ENCODE data around the gene PDXP.
A peak's percentile ranks its signal among the peaks of the same experiment; 100 is the strongest.
"Not testable (repeated sequence)": the region's sequence is repeated elsewhere in the genome, so short reads cannot be mapped to it uniquely, and the experiment has no call there.

PDXP gene

DNA sequence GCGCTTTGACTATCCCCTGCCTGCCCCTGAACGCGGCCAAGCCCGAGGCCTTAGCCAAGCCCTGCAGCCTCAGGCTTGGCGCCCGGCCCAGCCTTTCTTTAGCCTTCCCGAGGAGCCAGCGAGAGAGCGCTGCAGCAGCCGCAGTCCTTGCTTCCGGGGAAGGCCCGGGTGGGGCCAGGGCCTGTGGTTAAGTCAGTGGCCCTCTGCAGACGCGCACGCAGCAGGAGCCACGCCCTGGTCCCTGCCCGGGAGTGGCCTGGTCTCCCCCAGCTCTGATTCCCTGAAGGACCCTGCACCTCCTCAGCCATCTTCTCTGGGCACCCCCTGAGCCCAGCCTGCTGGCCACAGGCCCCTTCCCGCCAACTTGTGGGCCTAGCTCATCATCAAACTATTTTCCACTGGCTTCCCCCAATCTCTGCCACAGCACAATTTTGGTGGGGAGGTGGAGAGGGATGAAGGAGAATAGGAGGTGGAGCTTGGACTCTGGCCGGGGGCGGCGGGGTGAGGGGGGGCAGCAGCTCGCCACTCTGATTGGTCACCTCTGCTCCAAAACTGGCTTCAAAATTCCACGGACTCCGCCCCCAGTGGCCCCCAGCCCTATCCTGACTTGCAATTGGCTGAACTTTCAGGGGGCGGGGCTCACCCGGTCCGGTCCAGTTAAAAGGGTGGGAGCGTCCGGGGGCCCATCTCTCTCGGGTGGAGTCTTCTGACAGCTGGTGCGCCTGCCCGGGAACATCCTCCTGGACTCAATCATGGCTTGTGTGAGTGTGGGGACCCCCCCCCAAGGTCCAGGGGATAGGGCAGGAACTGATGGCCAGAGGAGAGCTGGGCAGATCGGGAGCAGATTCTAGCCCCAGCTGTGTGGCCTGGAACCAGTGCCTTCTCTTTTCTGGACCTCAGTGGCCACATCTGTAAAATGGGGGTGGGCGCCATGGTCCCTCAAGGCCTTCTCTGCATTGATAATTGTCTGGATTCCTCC, 16.7 kb downstream of the PDXP start, which contains the start of gene LGALS1:
Gene LGALS1 (plus strand): TSS at position 686 of the 979 bp plus-strand sequence. CDS start 67 bp downstream, at position 753.
- peak; percentile 65 for DNase-seq (ENCODE audit: low spot score)

DNA sequence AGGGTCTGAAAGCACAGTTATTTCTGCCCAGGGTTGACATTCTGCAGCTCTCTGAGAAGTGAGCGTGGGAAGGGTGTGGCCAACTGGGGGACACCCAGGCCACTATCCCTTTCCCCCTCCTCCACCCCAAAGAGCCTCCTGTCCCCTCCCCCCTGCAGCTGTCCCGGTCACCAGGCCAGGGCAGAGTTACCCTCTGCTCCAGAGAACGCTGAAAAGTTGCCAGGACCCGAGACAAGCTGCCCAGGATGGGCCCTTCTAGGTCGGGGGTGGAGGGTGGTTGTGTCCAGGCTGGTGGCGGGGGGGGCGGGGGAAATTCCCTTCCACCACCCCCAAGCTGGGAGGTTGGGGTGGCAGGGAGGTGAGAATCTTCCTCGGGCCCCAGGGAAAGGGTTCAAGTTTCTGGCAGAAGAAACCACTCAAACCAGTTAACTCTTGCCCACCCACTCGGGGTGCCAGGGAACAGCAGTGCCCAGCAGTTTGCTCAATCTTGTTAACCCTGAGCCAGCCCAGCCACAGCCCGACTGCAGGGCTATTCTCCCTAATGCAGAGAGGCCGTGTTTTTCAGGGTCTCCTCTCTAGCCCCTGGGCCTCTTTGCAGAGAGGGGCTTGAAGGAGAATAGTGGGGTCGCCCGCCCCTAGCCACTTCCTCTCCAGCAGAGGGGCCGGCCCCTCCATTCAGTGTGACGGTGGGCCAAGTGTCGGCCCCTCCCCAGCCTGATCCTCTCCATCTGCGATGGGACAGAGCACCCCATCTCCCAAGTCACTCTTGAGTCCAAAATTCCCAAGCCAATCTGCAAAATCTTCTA, 17.6 kb downstream of the PDXP start:
- peak; percentile 22 for DNase-seq (ENCODE audit: low spot score)

DNA sequence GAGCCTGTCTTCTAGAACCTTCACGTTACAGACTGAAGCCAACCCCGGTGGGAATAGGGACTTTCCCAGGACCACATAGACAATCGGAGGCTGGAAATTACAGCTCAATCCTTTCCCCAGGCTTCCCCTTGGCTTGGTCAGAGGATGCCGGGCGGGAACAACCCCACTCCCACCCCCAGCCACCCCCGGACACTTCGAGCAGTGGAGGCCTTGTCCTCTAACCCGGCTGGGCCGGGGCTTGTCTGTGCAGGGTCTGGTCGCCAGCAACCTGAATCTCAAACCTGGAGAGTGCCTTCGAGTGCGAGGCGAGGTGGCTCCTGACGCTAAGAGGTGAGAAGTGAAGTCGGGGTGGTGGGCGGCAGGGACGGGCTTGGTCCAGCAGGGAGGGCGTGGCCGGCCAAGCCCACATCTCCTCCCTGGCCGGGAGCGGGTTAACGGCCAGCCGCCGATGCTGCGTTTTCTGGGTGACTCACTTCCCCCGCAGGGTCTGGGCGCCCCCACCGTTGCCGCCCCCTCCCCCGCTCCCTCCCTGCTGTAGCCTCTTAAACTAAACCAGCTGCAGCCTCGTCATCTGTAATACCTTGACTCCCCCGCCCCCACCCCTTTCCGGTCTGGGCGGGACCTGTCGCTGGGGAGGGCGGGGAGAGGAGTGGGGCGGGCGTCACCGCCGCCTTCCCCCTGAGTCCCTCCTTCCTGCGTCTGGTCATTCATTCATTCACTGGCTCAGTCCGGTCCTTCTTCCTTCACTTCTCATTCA, 18.4 kb downstream of the PDXP start:
- peak; percentile 95 for DNase-seq (ENCODE audit: low spot score)

DNA sequence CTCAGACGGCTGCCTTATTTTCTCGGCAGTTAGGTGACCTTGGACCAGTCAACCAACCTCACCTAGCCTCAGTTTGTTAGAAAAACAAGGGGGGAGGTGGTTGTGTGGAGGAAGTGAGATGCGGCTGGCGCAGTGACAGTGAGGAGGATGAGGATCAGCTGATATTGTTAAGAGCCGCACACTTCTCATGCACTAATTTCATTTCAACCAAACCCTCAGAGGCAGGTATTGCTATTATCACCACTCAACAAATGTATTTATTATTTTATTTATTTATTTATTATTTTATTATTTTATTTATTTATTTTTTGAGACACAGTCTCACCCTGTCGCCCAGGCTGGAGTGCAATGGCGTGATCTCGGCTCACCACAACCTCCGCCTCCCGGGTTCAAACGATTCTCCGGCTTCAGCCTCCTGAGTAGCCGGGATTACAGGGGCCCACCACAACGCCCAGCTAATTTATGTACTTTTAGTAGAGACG, 19.0 kb downstream of the PDXP start:
- DNase-seq (ENCODE audit: low spot score), result no peak

DNA sequence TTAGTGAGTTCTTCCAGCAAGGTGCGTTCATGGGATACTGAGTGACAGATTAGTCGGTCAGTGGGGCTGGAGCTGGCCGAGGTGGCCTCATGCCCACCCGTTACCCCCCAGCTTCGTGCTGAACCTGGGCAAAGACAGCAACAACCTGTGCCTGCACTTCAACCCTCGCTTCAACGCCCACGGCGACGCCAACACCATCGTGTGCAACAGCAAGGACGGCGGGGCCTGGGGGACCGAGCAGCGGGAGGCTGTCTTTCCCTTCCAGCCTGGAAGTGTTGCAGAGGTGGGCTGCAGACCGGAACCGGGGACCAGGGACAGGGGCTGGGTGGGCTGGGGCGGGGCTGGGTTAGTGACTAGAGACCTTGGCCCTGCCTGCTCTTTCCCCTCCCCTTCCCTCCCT, 19.8 kb downstream of the PDXP start:
- no peak for DNase-seq (ENCODE audit: low spot score)

DNA sequence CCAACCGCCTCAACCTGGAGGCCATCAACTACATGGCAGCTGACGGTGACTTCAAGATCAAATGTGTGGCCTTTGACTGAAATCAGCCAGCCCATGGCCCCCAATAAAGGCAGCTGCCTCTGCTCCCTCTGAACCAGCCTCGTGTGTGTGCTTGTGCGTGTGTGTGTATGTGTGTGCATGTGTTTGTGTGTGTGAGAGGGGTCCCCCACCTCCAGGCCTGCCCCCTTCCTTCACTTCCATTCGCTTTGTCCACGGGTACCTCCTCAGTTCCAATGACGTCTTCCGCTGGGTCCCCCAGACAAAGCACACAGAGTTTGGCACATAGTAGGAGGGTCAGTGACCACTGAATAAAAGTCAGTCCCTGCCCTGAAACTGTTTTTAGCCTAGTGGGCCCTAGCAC, 21.1 kb downstream of the PDXP start:
- no peak for DNase-seq (ENCODE audit: low spot score)

DNA sequence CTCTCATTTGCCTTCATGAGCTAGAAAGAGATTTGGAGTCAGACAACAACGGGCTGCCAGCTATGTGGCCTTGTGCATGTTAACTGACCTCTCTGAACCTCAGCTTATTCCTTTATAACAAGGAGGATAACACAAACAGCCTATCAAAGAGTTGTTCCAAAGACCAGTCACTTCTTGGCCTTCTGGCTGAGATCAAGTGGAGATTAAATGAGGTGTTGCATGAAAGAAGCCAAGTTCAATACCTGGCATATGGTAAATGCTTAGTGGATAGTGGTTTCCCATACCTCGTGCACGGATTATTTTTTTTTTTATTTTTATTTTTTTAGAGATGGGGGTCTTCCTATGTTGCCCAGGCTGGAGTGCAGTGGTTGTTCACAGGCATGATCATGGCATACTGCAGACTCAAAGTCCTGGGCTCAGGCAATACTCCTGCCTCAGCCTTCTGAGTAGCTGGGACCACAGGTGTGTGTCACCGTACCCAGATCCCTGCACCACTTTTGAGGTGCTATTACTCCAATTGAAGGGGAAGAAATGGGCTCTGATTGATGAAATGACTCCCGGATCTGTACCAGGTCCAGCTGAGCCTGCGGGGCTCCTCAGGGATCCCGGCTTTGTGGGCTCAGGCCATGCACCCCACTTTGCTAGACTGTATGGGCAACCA, 21.8 kb downstream of the PDXP start:
- DNase-seq (ENCODE audit: low spot score), result no peak

DNA sequence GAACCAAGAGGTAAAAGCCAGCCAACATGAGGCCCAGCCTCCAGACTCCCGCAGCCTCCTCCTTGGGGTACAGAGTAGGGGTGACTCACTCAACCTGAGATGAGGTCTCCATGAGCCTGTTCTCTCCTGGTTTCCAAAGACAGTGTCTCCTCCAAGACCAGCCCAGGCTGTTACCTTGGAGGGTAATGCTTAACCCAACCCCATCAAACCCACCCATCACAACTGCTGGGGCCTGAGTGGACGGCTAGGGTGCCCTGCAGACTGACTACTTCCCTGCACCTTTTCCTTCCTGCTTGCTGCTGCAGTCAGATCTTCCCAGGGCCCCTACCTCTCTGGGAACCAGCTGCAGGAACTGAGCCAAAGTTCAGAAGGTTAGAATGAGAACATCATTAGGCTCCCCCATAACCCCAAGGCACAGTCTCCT, 22.5 kb downstream of the PDXP start:
- no peak for DNase-seq (ENCODE audit: low spot score)

DNA sequence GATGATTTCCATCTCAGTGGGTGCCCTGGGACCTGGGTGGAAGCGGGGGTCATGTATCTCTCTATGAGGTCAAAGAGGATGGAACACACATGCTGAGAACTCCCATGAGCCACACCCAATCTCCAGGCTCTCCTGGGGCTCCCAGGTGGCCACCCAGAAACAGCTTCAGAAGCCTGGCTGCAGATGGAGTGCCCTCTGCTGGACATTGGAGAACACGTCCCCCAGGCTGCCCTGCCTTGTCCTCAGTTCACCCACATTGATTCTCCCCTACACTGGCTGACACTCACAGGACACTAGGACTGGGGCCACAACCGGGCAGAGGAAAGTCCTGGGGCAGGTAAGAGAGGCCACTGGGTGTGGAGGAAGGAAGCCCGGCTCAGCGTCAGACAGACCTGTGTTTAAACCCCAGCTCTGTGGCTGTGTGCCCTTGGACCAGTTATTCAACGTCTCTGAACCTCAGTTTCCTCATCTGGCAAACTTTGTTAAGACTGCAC, 23.1 kb downstream of the PDXP start:
- peak; percentile 79 for DNase-seq (ENCODE audit: low spot score)

DNA sequence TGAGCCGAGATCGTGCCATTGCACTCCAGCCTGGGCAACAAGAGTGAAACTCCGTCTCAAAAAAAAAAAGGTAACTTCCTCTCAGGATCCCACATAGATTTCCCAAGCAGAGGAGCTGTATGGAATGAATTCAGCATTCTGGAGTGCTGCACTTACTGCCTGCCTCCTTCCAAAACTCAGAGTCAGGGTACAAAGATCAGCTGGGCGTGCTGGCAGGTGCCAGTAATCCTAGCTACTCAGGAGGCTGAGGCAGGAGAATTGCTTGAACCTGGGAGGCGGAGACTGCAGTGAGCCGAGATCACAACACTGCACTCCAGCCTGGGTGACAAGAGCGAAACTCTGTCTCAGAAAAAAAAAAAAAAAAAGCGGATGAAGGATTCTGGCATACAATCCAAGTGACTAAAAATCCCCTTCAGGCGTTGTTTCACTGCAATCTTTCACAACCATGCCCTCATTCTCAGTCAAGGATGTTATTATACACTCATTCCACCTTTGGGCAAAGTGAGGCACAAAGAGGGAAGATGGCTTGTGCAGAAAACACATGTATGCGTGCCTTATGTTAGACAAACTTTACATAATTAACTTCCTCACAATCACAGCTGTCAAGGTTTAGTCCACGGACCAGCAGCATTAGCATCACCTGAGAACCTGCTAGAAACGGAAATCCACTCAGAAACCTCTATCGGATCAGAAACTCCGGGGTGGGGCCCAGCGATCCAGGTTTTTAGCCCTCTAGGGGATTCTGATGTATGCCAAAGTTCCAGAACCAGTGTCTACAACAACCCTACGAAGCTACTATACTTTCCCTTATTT, 26.5 kb downstream of the PDXP start:
- DNase-seq (ENCODE audit: low spot score), result no peak

DNA sequence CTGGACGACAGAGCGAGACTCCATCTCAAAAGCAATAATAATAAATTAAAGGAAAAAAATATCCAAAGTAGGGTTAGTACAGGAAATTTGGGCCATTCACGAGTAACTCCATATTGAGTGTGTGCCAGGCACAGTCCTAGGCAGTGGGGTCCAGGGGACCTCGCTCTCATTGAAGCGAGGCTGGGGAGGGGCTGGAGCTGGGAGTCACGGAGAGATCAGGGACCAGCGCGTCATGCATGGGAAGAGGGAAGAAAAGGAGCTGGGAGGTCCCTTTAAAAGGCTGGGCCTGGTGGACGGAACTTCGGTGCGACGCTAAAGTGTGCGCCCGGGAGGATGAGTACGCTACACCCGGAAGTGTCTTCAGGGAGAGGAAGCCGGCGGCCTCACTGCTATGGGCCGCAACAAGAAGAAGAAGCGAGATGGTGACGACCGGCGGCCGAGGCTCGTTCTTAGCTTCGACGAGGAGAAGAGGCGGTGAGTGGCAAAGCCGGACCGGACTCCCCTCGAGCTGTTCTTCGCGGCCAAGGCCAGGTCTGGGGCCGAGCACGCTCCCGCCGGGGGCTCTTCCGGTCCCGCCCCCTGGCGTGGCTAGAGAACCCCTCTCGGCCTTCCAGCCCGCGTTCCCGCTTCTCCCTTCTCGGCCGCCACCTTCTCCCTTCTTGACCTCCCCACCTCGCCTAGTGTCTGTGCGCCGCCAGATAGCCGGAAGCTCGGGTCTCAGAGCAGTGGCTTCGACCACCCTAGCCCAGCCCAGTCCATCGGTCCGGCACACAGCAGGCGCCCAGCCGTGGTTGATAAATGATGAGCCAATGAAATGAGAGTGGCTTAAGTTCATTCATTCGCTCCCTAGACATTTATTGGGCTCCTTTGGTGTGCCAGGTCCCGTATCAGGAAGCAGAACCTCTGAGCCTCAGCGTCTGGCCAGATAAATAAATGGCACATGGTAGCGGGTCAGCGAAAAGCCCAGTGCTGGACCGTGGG, 27.8 kb downstream of the PDXP start, which contains the start of gene NOL12:
Gene NOL12 (plus strand): TSS at position 342 of the 981 bp plus-strand sequence. CDS start 50 bp downstream, at position 392.
- DNase-seq (ENCODE audit: low spot score), result peak; percentile 84

DNA sequence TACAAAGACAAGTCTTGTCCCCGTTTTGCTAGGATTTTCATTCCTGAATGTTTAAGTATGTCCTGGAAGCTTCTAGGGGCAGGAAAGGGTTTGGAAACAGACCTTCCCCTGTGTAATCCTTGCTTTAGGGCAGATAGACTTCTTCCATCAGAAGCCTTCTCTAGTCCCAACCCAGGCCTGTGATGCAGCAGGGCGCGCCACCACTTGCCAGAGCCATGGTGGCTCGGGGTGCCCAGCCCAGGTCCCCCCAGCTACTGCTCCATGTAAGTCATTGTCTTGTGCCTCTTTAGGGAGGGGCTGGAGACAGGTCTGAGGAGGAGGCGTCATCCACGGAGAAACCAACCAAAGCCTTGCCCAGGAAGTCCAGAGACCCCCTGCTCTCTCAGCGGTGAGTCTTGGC, 31.9 kb downstream of the PDXP start:
- no peak for DNase-seq (ENCODE audit: low spot score)

DNA sequence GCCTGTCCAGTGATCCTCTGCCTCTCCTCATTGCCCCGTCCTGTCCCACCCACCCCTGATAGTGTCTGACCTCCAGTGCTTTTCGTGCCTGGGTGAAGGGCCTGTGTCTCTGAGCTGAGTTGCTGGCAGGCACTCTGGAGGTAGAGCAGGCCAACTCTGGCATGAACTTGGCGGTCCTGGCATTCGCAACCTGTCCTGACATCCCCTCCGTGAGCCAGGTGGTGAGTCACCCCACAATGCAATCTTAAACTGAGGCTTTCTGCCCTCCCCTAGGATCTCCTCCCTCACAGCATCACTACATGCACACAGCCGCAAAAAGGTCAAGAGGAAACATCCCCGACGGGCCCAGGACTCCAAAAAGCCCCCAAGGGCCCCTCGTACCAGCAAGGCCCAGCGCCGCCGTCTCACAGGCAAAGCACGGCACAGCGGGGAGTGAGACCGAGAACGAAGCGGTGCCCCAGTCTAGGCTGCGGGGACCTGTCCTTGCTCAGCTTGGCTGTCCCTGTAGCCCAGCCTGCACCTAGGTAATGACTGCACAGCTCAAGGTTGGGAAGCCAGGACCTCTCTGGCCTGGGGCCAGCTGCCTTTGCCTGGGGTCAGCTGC, 32.5 kb downstream of the PDXP start:
- no peak for DNase-seq (ENCODE audit: low spot score)

DNA sequence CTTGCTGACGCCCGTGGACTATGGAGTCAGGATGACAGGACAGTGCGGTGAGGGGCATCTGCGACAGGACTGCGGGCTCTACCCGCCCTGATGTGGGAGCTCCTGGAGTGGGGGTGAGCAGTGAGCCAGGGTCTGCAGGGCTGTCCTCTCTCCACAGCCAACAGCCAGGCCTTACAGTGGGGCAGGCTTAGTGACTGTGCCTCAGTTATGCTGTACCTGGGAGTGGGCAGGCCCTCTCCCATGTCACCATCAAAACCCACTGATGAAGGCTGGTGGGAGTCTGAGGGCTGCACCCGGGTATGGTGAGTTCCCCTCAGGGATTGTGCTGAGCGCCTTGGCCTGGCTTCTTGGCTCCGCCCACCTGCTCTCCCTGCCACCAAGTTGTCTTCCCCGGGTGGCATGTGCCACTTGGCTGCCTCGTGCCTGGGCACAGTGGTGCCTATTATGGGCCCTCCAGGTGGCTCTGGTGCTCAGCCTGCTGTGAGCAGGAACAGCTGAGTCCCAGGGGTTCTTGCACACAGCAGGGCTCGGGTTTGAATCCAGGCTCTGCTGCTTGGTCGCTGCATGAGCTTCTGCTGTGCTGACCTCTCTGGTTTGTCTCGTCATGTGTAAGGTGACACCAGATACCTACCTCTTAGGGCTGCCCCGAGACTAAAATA, 34.2 kb downstream of the PDXP start:
- no peak for DNase-seq (ENCODE audit: low spot score)

DNA sequence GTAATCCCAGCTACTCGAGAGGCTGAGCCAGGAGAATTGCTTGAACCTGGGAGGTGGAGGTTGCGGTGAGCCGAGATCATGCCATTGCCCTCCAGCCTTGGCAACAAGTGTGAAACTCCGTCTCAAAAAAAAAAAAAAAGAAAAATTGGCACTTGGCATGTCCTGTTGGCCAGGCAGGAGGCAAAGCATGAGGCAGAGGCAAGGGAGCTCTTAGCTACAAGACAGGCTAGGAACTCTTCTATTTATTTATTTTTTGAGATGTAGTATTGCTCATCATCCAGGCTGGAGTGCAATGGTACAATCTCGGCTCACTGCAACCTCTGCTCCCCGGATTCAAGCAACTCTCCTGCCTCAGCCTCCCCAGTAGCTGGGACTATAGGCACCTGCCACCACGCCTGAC, 35.6 kb downstream of the PDXP start:
- DNase-seq (ENCODE audit: low spot score), result not testable (repeated sequence)

DNA sequence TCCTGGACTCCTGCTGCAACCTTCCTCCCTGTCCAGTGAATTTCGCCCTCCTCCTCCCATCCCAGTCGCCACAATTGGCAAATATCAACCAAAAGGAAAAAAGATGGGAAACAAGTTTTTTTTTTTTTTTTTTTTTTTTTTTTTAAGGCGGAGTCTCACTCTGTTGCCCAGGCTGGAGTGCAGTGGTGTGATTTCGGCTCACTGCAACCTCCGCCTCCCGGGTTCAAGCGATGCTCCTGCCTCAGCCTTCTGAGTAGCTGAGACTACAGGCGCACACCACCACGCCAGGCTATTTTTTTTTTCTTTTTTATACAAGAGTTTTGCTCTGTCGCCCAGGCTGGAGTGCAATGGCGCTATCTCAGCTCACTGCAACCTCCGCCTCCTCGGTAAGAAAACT, 37.7 kb downstream of the PDXP start:
- not testable (repeated sequence) for DNase-seq (ENCODE audit: low spot score)

DNA sequence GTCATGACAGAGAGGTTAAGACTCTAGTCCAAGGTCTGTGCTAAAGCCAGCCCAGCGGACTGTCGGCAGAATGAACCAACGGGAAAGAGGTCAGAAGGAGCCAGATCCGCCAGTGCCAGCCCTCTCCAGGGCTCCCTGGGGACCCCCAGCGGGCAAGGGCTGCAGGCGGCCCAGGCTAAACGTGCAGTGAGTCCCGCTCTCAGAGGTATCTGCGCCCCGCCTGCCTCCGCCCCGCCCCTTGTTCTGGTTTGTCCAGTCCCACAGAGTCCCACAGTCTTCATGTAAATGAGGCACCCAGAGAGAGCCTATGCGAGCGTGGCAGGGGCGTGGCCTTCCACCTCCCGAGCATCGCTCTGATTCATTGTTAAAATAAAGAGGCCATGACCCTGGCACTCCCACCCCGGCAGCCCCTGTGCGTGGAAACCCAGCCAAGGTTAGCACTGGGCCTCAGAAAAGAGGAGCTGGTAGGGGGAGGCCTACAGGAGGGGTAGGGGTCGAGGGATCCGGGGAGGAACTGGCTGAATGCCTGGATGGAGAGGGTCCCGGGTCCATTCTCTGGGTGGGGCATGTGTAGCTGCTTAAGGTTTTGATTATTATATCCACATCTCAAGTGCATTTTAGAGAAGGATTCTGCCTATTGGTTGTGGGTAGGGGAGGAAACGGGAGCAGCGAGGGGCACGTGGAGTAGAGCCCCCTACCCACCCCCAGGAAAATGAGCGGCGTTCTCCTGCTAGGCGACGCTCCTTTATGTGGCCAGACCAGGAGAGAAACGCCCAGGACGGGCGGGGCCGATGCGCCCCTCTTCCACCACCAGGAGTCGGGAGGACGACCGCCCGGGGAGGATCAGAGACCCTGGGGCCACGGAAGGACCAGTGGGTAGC, 38.4 kb downstream of the PDXP start, which contains the start of gene TRIOBP:
Gene TRIOBP (plus strand): TSS at position 392 of the 881 bp plus-strand sequence. CDS start 4,318 bp downstream, outside the sequence.
- peak; percentile 85 for DNase-seq (ENCODE audit: low spot score)

Data from CD4-positive, alpha-beta T cell treated with Interleukin-2 at 100 ng/mL for 4 hours (primary cell).